ENCODE measurements around the gene NPPA.

NPPA gene

DNA sequence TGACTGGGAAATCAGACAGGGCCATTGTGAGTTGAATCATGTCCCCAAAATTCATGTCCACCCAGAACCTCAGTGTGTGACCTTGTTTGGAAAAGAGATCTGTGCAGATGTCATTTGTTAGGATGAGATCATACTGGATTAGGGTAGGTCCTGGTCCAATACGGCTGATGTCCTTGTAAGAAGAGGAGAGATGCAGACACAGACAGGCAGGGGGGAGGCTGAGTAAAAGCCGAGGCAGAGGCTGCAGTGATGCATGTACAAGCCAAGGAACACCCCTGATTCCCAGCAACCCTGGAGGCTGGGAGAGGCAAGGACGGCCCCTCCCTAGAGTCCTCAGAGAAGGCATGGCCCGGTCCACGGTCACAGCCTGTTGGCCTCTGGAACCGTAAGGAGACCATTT, 27.0 kb upstream of the NPPA start:
- DNase-seq (ENCODE audit: extremely low read depth in 1 of 2, low read depth in 1 of 2) = no peak

DNA sequence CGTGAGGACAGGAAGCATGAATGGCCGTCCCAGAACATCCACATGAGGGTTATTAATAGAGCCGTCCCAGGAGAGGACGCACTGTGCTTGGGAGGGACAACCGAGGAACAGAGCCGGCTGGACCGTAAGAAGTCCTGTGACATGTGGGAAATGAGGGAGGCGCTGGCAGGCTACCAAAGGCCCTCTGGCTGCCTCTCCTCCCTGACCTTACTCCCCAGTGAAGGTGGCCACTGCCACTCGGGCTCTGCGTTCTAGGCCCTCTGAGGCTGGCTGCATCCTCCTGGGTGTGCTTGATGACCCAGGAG, 26.6 kb upstream of the NPPA start:
- no peak for DNase-seq (ENCODE audit: extremely low read depth in 1 of 2, low read depth in 1 of 2)

DNA sequence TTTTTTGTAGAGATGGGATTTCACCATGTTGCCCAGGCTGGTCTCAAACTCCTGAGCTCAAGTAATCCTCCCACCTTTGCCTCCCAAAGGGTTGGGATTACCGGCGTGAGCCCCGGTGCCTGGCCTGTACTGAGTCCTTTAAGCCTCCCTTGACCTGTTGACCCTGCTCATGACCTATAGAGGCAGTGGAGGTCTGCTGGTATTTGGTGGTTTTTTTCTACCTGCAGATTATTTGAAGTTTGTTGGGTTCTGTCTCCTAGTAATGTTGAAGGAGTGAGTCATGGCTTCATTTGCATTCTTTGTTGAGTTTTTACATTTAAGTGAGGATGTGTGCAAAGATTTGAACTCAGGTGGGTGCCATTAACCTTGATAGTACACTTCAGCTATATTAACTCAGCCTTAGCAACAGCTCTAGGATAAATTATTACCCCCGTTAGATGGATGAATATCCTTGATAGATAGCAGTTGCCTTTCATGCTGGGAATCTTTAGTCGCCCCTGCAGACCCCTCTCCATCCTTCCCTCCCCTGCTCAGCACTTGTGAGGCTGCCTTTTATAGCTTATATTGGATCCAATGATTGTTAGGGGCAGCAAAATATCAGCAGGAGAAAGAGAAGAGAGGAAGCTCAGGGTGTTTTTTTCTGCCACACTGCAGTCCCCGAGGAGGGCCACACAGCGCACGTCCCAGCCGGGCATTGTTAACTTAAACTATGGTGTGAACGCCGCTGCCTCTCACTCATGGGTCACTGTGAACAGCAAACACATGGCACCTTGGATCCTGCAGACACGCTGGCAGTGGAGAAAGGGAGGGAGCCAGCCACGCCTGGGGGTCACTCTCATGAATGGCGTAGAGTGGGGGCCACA, 26.0 kb upstream of the NPPA start:
- DNase-seq (ENCODE audit: extremely low read depth in 1 of 2, low read depth in 1 of 2) = no peak

DNA sequence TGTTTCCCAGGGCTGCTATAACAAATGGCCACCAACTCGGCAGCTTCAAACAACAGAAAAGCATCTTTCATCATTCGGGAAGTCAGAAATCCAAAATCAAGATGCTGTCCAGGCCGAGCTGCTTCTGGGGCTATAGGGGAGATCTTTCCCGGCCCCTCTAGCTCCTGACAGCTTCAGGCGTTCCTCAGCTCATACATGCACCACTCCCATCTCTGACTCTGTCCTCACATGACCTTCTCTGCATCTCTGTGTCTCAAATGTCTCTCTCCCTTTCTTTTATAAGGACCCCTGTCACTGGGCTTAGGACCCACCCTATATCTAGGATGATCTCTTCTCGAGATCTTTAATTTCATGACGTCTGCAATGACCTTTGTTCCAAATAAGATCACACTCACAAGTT, 25.0 kb upstream of the NPPA start:
- no peak for DNase-seq (ENCODE audit: extremely low read depth in 1 of 2, low read depth in 1 of 2)

DNA sequence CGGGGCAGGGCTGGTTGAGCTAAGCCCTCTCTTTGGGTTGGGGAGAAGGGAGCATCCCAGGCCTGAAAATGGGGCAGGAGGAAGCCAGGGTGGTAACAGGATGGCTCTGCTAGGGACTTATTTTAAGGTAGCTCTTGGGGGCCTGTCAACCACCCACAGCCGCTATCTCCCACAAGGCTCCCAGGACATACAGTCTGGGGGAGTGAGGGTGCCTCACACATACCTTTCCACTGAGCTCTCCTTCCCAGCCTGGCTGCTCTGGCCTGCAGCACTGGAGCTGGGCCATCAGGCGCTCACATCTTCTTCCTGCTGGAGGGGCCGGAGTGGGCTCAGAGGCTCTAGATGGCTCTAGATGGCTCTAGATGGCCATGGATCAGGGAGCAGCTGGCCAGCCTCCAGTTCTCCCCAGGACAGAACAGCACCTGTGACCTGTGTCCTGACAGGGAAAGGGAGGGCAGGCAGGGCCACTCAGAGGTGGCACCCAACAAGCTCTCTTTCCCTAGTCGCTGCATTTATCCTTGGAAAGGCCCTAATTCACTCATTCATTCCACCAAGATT, 22.1 kb upstream of the NPPA start:
- no peak for DNase-seq (ENCODE audit: extremely low read depth in 1 of 2, low read depth in 1 of 2)

DNA sequence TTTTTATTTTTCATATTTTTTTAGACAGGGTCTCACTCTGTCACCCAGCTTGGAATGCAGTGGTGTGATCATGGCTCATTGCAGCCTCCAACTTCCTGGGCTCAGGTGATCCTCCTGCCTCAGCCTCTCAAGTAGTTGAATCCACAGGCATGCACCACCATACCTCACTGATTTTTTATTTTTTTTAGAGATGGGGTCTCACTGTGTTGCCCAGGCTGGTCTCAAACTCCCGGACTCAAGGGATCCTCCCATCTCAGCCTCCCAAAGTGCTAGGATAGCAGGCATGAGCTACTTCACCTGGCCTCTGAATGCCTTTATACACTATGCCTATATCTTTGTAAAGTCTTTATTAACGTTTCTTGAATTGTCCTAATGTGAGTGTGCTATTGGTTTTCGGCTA, 21.5 kb upstream of the NPPA start:
- no peak for DNase-seq (ENCODE audit: extremely low read depth in 1 of 2, low read depth in 1 of 2)

DNA sequence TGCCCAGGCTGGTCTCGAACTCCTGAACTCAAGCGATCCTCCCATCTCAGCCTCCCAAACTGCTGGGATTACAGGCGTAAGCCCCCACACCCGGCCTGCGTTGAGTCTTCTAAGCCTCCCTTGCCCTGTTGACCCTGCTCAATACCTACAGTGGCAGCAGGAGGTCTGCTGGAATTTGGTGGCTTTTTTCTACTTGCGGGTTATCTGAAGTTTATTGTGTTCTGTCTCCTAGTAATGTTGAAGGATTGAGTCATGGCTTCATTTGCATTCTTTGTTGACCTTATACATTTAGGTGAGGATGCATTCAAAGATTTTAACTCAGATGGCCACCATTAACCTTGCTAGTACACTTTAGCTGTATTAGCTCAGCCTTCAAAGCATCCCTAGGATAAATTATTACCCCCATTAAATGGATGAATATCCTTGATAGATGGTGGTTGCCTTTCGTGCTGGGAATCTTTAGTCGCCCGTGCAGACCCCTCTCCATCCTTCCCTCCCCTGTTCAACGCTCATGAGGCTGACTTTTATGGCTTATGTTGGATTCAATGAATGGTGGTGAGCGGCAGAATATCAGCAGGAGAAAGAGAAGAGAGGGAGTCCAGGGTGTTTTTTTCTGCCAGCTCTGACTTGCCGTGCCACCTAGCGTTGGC, 20.9 kb upstream of the NPPA start:
- DNase-seq (ENCODE audit: extremely low read depth in 1 of 2, low read depth in 1 of 2) = no peak

DNA sequence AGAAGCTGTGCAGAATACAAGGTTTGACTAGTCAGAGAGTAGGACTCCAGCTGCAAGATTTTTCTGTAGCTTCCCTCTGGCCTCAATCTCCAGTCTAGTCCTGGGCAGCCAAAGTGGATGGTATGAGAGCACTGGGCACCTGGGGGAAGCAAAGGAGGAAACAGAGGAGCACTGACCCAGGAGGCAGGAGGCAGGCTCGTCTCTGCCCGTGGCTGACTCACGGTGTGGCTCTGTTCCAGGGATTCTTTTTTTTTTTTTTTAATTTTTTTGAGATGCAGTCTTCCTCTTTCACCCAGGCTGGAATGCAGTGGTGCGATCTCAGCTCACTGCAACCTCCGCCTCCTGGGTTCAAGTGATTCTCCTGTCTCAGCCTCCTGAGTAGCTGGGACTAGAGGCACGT, 15.3 kb upstream of the NPPA start:
- DNase-seq (ENCODE audit: extremely low read depth in 1 of 2, low read depth in 1 of 2) = no peak

DNA sequence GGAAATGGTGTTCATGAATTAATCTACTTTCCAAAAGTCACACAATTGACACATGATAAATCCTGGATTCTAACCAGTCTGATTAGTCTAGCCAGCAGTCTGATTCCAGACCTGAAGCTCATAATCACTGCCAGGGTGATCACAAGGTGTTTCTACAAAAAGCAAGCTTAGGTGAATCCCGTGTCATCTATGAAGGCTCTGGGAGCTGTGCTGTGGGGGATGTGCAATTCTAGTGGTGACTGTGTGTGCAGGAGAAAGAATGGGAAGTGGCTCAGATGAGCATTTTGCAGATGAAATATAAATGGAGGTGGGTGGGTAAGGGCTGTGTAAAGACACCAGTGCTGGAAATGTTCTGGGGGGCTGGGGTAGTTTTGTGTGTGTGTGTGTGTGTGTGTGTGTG, 13.0 kb upstream of the NPPA start:
- DNase-seq (ENCODE audit: extremely low read depth in 1 of 2, low read depth in 1 of 2) = no peak

DNA sequence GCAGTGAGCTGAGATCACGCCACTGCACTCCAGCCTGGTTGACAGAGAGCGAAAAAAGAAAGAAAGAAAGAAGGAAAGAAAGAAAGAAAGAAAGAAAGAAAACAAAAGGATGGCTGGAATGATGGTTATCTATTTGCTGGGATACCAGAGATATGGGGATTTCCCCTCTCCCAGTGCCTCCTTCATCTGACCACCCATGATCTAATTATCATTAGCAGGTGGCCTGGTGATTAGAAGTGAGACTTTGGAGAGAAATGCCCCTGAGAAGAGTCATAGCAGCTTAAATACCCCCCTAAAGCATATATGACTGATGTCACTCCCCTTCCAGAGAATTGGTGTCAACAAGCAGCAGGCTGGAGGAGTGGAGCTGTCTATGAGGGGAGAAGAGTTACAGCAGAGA, 12.5 kb upstream of the NPPA start:
- DNase-seq (ENCODE audit: extremely low read depth in 1 of 2, low read depth in 1 of 2) = no peak

DNA sequence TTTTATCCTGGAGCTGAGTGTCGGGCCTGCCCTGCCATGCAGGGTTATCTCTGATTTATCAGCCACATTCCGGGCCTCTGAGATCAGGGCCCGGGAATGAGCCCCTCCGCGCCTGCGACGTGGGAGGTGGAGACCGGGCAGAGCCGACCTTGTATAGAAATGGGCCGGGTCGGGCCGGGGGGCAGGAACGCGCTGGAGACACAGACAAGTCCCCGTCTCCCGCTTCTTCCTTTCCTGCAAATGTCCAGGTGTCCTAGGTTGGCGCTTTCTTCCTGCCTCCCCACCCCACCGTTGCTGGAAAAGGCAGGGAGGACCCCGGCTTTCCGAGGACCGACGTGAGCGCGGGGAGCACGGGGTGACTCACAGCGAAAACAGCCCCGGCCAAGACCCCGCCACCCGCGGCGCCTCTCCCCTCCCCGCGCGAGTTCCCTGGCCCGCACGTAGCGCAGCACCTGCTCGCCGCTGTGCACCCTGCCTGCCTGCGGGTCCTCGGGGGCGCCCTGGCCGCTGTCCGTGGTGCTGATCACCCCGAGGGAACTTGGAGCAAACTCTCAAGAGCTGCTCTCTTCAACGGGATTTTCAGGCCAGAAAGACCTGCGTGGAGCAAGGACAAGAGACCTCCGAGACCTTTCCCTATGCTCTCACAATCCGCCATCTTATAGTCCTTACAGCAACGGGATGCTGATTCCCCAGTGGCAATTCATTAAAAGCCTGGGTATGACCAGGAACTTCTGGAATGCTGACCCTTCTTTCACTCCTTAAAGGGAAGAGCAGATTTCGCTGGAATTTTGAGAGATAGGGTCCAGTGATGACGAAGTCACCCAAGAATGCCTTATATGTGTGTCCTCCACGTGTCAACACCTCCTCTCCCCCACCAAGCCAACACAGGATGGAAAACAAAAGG, 11.6 kb upstream of the NPPA start:
- DNase-seq (ENCODE audit: extremely low read depth in 1 of 2, low read depth in 1 of 2) = peak; percentile 19 to 39

DNA sequence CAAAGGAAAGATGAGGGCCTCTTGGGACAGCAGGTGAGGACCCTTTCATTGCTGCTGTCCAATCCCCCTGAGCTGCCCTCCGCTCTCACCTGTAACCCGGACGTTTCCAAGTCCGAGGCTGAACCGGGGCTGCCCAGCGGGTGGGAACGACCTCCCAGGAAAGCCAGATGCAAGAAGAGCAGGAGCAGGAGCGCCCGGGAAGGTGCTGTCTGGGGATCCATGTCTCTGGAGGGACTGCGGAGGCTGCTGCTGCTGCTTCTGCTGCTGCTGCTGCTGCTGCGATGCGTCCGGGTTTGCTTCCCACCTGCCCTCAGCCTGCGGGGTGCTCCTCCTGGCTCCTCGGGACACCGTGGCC, 11.0 kb upstream of the NPPA start, which contains the start of gene NPPB:
Gene NPPB (minus strand): TSS at position 333 of the 355 bp plus-strand sequence. CDS start 112 bp downstream, at position 221.
- DNase-seq (ENCODE audit: extremely low read depth in 1 of 2, low read depth in 1 of 2) = no peak

DNA sequence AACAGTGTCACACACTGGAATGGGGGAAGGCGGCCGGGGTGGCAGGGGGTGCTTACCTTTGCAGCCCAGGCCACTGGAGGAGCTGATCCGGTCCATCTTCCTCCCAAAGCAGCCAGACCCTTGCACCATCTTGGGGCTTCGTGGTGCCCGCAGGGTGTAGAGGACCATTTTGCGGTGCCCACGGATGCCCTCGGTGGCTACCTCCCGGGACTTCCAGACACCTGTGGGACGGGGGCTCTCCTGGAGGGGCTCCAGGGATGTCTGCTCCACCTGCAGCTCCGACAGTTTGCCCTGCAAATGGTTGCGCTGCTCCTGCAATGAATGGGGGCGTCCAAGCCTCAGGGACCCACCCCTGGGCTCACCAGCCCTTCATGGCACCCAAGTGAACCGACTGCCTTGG, 10.6 kb upstream of the NPPA start:
- no peak for DNase-seq (ENCODE audit: extremely low read depth in 1 of 2, low read depth in 1 of 2)

DNA sequence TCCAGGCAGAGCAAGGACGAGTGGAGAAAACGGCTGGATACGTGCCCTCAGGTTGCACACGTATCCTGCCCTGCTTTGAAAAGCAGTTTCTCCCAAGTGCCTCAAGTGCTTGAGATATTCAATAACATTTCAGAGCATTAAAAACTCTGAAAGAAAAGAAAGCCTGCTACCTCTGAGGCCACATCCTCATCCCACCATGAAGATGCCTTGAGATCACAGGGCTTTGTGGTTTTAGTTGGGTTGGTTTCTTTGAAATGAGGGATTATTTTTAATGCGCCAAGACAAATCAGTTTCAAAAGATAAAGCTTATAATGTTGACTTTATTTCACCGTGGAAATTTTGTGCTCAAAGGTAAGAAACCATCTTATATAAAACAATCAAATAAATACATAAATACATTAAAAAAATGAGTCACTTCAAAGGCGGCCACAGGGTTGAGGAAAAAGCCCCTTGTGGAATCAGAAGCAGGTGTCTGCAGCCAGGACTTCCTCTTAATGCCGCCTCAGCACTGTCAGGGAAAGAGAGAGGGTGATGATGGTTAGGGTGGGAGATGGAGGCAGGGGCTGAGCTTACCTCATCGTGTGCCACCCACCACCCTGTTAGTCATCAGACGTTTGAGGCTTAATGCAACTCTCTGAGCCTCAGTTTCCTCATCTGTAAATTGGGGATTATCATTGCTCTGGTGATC, 9.7 kb upstream of the NPPA start:
- no peak for DNase-seq (ENCODE audit: extremely low read depth in 1 of 2, low read depth in 1 of 2)

DNA sequence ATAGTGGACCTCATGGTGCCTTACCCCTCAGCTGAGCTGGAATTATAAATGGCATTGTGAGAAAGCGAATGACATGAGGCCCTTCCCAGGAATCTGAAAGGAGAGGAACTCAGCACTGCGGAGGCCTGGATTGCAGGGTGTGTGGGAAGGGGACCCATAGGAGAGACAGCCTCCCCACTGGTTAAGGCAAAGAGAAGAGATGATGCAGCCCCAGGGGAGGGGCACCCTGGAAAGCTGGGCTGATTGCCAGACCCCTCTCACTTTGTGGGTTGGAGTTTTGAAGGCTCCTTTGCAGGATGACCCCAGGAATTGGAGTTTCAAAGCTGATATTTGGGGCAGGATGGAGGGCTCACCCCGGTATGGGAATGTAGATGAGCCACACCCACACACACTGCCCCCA, 9.1 kb upstream of the NPPA start:
- no peak for DNase-seq (ENCODE audit: extremely low read depth in 1 of 2, low read depth in 1 of 2)

DNA sequence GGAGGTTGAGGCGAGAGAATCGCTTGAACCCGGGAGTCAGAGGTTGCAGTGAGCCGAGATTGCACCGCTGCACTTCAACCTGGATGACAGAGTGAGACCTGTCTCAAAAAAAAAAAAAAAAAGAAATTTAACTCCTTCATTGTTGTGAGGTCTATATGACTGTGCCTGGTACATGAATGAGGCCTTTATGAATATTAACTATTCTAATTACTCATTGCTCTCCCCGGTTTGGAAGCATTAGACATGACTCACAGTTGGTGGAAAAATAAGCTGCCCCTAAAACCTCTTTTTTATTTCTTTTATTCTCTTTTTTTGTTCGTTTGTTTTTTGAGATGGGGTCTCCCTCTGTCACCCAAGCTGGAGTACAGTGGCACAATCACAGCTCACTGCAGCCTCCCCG, 7.8 kb upstream of the NPPA start:
- no peak for DNase-seq (ENCODE audit: extremely low read depth in 1 of 2, low read depth in 1 of 2)

DNA sequence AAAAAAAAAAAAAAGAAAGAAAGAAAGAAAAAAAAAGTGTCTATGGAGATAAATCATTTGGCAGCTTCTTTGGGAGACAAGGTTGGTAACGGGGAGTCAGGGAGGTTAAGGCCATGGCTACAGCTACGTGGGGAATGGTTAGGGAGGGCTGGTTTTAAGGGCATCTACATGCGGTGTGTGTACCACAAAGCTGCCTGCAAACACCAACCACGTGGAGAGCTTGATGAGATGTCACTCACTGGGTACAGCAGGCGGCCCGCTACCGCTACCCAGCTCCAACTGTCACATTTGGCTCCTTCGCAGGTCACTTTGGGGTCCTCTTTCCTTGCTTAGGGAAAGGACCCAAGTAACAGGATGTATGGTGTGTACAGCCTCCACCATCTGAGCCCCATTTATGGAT, 6.9 kb upstream of the NPPA start:
- no peak for DNase-seq (ENCODE audit: extremely low read depth in 1 of 2, low read depth in 1 of 2)

DNA sequence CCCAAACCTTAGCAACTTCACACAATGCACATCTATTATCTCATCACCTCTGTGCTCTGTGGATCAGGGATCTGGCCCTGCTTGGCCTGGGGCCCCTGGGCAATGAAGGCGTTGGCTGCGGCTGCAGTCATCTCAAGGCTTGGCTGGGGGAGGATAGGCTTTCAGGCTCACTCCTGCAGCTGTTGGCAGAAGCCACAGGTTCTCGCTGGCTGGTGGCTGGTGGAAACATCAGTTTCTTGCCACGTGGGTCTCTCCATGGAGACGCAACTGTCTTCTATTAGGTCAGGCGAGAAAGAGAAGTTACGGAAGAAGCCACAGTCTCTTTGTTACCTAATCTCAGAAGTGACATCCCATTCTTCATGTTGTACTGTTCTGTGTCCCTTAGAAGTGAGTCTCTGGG, 3.6 kb upstream of the NPPA start:
- DNase-seq (ENCODE audit: extremely low read depth in 1 of 2, low read depth in 1 of 2) = no peak

DNA sequence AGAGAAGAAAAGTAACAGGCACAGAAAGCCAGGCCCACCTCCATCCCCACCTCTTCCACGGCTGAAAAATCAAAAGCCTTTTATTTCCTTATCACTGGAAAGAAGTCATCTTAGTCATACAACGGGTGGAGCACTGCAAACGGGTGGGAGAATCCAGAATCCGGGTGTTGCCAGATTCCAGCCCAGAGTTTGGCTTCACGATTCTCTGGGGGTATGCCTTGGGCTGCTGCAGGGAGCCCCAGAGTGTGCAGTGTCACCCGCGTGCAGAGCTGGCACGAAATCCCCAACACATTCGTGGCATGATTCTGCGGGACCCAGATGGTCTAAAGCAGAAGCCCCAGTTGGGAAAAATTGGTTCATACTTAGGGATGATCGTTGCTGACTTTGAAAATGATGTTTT, 2.6 kb upstream of the NPPA start:
- DNase-seq (ENCODE audit: extremely low read depth in 1 of 2, low read depth in 1 of 2) = no peak

DNA sequence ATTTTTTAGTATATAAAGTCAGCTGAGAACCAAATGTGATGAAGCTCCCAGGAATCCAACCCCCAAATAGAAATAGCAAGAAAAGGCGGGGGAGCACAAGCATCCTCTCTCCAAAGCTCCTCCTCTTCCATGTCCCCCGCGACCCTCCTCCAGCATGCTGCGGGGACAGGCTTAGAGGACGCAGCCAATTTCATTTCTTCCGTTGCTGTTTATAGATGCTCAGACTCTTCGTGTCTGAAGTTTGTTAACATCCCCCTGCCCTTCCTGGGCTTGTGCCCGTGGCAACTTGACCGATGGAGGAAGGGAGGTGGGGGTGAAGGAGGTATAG, 754 bp upstream of the NPPA start:
- no peak for DNase-seq (ENCODE audit: extremely low read depth in 1 of 2, low read depth in 1 of 2)
